ENCODE results near the gene DLG1.
"Not testable (repeated sequence)": the region's sequence is repeated elsewhere in the genome, so short reads cannot be mapped to it uniquely, and the experiment has no call there.

Gene DLG1

DNA sequence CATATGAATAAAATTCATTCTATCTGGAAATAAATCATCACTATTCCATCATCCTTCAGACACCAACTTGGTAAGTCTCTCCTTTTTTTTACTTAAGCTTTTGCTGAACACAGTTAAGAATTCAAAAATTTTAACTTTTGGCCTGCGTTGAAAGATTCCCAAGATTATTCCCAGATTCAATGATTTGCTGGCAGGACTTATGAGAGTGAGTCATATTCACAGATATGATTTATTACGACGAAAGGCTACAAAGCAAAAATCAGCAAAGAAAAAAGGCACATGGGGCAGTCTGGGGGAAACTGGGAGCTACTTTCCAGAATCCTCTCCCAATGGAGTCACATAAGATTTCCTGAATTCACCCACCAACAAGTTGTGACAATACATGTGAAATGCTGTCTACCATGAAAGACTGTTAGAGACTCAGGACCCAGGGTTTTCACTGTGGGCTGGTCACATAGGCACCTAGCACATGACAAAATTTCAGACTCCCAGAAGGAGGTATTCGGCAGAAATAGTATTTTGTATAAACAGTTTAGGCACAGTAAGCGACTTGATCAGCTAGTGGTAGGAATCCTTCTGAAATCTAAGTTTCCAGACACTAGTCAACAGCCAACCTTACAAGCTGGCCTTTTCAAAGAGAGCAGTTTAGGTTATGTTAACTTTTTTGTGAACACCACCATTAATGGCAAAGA, 82.1 kb downstream of the DLG1 start:
- CTCF ChIA-PET: no interaction called here
- Mint-ChIP-seq H3K27ac (no peak overlapping the region), H3K9me3 (no peaks in the 10 kb centered on the region), H3K4me3 (no peak overlapping the region), H3K4me1 (peaks cover 3% of the 10 kb centered on the region), H3K36me3 (peaks cover 9% of the 10 kb centered on the region), H3K27me3 (no peaks in the 10 kb centered on the region)
- DNase-seq: no peak

DNA sequence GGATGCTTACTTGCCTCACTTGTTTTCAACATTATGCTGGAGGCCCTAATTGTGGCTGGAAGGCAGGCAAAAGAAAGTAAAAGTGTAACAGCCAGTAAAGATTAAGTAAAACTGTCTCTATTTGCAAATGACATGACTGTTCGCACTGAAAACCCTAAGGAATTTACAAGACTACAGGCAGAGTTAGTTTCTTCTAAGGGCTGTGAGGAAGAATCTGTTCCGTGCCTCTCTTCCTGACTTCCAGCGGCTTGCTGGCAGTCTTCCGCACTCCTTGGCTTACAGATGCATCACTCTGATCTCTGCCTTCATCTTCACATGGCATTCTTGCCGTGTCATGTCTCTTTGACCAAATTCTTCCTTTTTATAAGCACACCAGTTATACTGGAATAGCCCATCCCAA, 86.1 kb downstream of the DLG1 start:
- no peak overlapping the region for H3K27ac Mint-ChIP-seq
- H3K4me1 Mint-ChIP-seq: peaks cover 7% of the 10 kb centered on the region
- no peaks in the 10 kb centered on the region for H3K9me3 Mint-ChIP-seq
- no peaks in the 10 kb centered on the region for H3K27me3 Mint-ChIP-seq
- H3K36me3 Mint-ChIP-seq: peaks cover 13% of the 10 kb centered on the region
- no peak for DNase-seq
- CTCF ChIA-PET: no interaction called here
- no peak overlapping the region for H3K4me3 Mint-ChIP-seq

DNA sequence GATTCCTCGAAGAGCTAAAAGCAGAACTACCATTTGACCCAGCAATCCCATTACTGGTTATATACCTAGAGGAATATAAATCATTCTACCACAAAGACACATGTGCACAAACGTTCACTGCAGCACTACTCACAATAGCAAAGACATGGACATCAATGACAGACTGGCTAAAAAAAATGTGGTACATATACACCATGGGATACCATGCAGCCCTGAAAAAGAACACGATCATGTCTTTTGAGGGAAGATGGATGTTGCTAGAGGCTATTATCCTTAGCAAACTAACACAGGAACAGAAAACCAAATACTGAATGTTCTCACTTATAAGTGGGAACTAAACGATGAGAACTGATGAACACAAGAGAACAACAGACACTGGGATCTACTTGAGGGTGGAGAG, 86.7 kb downstream of the DLG1 start:
- H3K9me3 Mint-ChIP-seq, H3K27me3 Mint-ChIP-seq, H3K4me1 Mint-ChIP-seq, H3K4me3 Mint-ChIP-seq, DNase-seq, H3K27ac Mint-ChIP-seq: not testable (repeated sequence)
- peaks cover 13% of the 10 kb centered on the region for H3K36me3 Mint-ChIP-seq
- CTCF ChIA-PET: interaction anchor here (0.6 kb wide), 1 partner anchor 275 kb away, joined by 4 read pairs; no protein-coding TSS in a partner anchor

- Mint-ChIP-seq H3K4me3 (no peak overlapping the region), H3K9me3 (no peaks in the 10 kb centered on the region), H3K27ac (no peak overlapping the region), H3K27me3 (no peaks in the 10 kb centered on the region), H3K36me3 (peaks cover 13% of the 10 kb centered on the region), H3K4me1 (peaks cover 12% of the 10 kb centered on the region)
- DNase-seq: no peak
- CTCF ChIA-PET: interaction anchor here (0.6 kb wide), 2 partner anchors 22 to 110 kb away, joined by 3 read pairs; no protein-coding TSS in a partner anchor
These were observed 88.8 kb downstream of the DLG1 start for GRCh38 chr3:197209366-197210260.

- no peaks in the 10 kb centered on the region for H3K27me3 Mint-ChIP-seq
- no peak overlapping the region for H3K27ac Mint-ChIP-seq
- H3K4me1 Mint-ChIP-seq: peaks cover 19% of the 10 kb centered on the region
- H3K9me3 Mint-ChIP-seq: no peaks in the 10 kb centered on the region
- no peak for DNase-seq
- H3K36me3 Mint-ChIP-seq: peaks cover 9% of the 10 kb centered on the region
- H3K4me3 Mint-ChIP-seq: no peak overlapping the region
- CTCF ChIA-PET: interaction anchor here (1.5 kb wide), 1 partner anchor 20 kb away, joined by 3 read pairs; no protein-coding TSS in a partner anchor
These were observed 91.5 kb downstream of the DLG1 start for GRCh38 chr3:197206913-197207312.

DNA sequence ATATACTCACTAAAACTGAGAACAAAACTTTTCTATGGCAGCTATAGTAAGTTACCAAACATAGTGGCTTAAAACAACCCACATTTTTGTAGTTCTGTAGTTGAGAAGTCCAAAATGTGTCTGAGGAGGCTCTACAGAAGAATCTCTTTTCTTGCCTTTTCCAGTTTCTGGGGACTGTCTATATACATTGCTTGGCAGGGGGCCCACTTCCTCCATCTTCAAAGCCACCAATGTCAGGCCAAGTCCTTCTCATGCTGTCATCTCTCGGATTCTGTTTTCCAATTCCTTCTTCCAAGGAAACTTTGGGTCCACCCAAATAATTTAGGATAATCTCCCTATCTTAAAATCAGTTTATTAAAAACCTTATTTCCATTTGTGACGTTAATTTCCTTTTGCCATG, 92.7 kb downstream of the DLG1 start:
- H3K27ac Mint-ChIP-seq: no peak overlapping the region
- H3K36me3 Mint-ChIP-seq: peaks cover 3% of the 10 kb centered on the region
- CTCF ChIA-PET: interaction anchor here (1.5 kb wide), 1 partner anchor 21 kb away, joined by 3 read pairs; no protein-coding TSS in a partner anchor
- no peaks in the 10 kb centered on the region for H3K9me3 Mint-ChIP-seq
- H3K4me1 Mint-ChIP-seq: peaks cover 18% of the 10 kb centered on the region
- H3K27me3 Mint-ChIP-seq: no peaks in the 10 kb centered on the region
- no peak for DNase-seq
- H3K4me3 Mint-ChIP-seq: no peak overlapping the region

DNA sequence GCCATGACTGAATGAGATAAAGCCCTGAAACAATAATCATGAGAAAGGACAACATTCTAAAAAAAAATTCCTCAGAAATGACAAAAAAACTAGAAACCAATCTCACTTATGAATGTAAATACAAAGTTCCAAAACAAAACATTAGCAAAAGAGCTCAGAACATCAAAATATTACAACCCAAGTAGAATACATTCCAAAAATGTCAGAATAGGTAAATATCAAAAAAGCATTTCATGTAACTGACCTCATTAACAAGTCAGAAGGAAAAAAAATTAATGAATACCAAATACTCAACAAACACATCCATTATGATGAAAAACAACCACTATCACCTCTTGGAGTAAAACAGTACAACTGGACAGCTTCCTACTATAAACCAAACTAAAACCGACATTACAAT, 93.1 kb downstream of the DLG1 start:
- Mint-ChIP-seq H3K36me3 (peaks cover 3% of the 10 kb centered on the region), H3K4me1 (peaks cover 17% of the 10 kb centered on the region), H3K4me3 (no peak overlapping the region), H3K27ac (no peak overlapping the region), H3K9me3 (no peaks in the 10 kb centered on the region), H3K27me3 (no peaks in the 10 kb centered on the region)
- no peak for DNase-seq
- CTCF ChIA-PET: no interaction called here

GRCh38 chr3:197204736-197205135, 93.7 kb downstream of the DLG1 start:
- Mint-ChIP-seq H3K36me3 (peaks cover 3% of the 10 kb centered on the region), H3K27ac (no peak overlapping the region), H3K9me3 (no peaks in the 10 kb centered on the region), H3K4me1 (peaks cover 14% of the 10 kb centered on the region), H3K4me3 (no peak overlapping the region), H3K27me3 (no peaks in the 10 kb centered on the region)
- CTCF ChIA-PET: interaction anchor here (0.8 to 1.3 kb wide), 2 partner anchors 52 to 202 kb away, joined by 3 read pairs; no protein-coding TSS in a partner anchor
- no peak for DNase-seq

- no peak for DNase-seq
- H3K4me1 Mint-ChIP-seq: peaks cover 14% of the 10 kb centered on the region
- H3K36me3 Mint-ChIP-seq: peaks cover 3% of the 10 kb centered on the region
- H3K27me3 Mint-ChIP-seq: no peaks in the 10 kb centered on the region
- no peak overlapping the region for H3K4me3 Mint-ChIP-seq
- CTCF ChIA-PET: interaction anchor here (0.8 to 1.3 kb wide), 2 partner anchors 53 to 201 kb away, joined by 3 read pairs; no protein-coding TSS in a partner anchor
- no peaks in the 10 kb centered on the region for H3K9me3 Mint-ChIP-seq
- no peak overlapping the region for H3K27ac Mint-ChIP-seq
These were observed 94.7 kb downstream of the DLG1 start for GRCh38 chr3:197203714-197204146.

- H3K27me3 Mint-ChIP-seq: no peaks in the 10 kb centered on the region
- H3K9me3 Mint-ChIP-seq: no peaks in the 10 kb centered on the region
- no peak overlapping the region for H3K4me3 Mint-ChIP-seq
These were observed 95.7 kb downstream of the DLG1 start for GRCh38 chr3:197202694-197203093.

DNA sequence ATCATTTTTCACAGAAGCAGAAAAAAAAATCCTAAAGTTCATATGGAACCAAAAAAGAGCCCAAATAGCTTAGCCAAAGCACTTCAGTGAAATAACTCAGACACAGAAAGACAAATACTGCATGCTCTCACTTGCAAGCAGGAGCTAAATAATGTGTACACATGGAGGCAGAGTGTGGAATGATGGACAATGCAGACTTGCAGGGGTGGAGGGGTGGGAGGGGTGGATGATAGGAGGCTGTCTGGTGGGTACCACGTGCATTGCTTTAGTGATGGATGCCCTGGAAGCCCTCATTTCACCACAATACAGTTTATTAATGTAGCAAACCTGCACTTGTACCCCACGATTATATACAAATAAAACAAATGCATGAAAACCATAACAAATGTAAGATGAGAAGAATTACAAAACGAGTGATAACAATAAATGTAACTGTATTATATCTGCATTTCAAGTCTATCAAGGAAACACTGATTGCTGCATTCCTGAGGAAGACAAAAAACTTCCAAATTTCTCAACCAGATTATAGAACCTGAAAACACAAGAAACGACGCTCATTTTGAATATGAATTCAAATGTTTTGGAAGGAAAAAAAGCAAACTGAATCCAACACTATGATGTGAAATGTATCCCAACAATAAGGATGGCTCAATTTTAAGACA, 96.5 kb downstream of the DLG1 start:
- no peaks in the 10 kb centered on the region for H3K27me3 Mint-ChIP-seq
- H3K9me3 Mint-ChIP-seq: no peaks in the 10 kb centered on the region
- no peak overlapping the region for H3K27ac Mint-ChIP-seq
- no peak overlapping the region for H3K4me3 Mint-ChIP-seq
- DNase-seq: no peak
- CTCF ChIA-PET: no interaction called here
- H3K4me1 Mint-ChIP-seq: peaks cover 14% of the 10 kb centered on the region
- no peaks in the 10 kb centered on the region for H3K36me3 Mint-ChIP-seq

More at GRCh38 chr3:197202694-197203093, 95.7 kb downstream of the DLG1 start:
- DNase-seq: no peak
- Mint-ChIP-seq H3K4me1 (peaks cover 14% of the 10 kb centered on the region), H3K27ac (no peak overlapping the region), H3K36me3 (no peaks in the 10 kb centered on the region)
- CTCF ChIA-PET: no interaction called here

DNA sequence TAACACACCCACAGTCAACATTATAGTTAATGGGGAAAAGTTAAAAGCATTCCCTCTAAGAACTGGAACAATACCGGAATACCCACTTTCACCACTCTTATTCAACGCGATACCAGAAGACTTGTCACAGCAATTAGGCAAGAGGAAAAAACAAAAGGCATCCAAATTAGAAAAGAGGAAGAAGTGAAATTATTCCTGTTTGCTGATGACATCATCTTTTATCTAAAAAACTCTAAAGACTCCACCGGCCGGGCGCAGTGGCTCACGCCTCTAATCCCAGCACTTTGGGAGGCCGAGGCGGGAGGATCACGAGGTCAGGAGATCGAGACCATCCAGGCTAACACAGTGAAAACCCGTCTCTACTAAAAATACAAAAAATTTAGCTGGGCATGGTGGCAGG, 97.6 kb downstream of the DLG1 start:
- H3K9me3 Mint-ChIP-seq, H3K27me3 Mint-ChIP-seq, H3K36me3 Mint-ChIP-seq, H3K27ac Mint-ChIP-seq, DNase-seq, CTCF ChIA-PET, H3K4me3 Mint-ChIP-seq: not testable (repeated sequence)
- peaks cover 14% of the 10 kb centered on the region for H3K4me1 Mint-ChIP-seq

GRCh38 chr3:197197334-197197733, 101.1 kb downstream of the DLG1 start:
- Mint-ChIP-seq H3K36me3 (peaks cover 6% of the 10 kb centered on the region), H3K9me3 (no peaks in the 10 kb centered on the region), H3K27ac (no peak overlapping the region), H3K4me1 (no peaks in the 10 kb centered on the region), H3K27me3 (no peaks in the 10 kb centered on the region), H3K4me3 (no peak overlapping the region)
- CTCF ChIA-PET: no interaction called here
- no peak for DNase-seq

- no peaks in the 10 kb centered on the region for H3K27me3 Mint-ChIP-seq
- DNase-seq: no peak
- no peak overlapping the region for H3K27ac Mint-ChIP-seq
- CTCF ChIA-PET: no interaction called here
- H3K4me1 Mint-ChIP-seq: no peaks in the 10 kb centered on the region
- peaks cover 8% of the 10 kb centered on the region for H3K36me3 Mint-ChIP-seq
- no peaks in the 10 kb centered on the region for H3K9me3 Mint-ChIP-seq
- no peak overlapping the region for H3K4me3 Mint-ChIP-seq
These were observed 102.2 kb downstream of the DLG1 start for GRCh38 chr3:197196192-197196591.
